ELR (cell line): ENCODE measurements around the gene ITGB1.

ENCODE experiments used
- DNase-seq: peaks from one replicate; pipeline ENCODE4 v3.0.0-alpha.2; 2015; ENCODE audit warnings: low read depth

ITGB1 gene

GRCh38 chr10:32888161-32888927, 69.7 kb downstream of the ITGB1 start:
- no peak for DNase-seq

- DNase-seq = no peak
Measured at GRCh38 chr10:32887481-32887880, 70.5 kb downstream of the ITGB1 start.

- no peak for DNase-seq
Measured at GRCh38 chr10:32882076-32882475, 76.0 kb downstream of the ITGB1 start.

- no peak for DNase-seq
Measured at GRCh38 chr10:32878646-32879045, 79.4 kb downstream of the ITGB1 start.

GRCh38 chr10:32877915-32878314, 80.1 kb downstream of the ITGB1 start:
- DNase-seq = no peak

GRCh38 chr10:32865170-32865569, 92.9 kb downstream of the ITGB1 start:
- DNase-seq = no peak

- no peak for DNase-seq
Measured at GRCh38 chr10:32854435-32854834, 103.6 kb downstream of the ITGB1 start.

- no peak for DNase-seq
Measured at GRCh38 chr10:32851301-32851700, 106.7 kb downstream of the ITGB1 start.
